ENCODE data around the gene SH3PXD2B.

SH3PXD2B gene

GRCh38 chr5:172454358-172455086 lies at the start of gene SH3PXD2B:
Gene SH3PXD2B (minus strand): TSS chr5:172454525. CDS start chr5:172454352, 173 bp downstream.
- DNase-seq (ENCODE audit: low spot score) = peak; percentile 93

DNA sequence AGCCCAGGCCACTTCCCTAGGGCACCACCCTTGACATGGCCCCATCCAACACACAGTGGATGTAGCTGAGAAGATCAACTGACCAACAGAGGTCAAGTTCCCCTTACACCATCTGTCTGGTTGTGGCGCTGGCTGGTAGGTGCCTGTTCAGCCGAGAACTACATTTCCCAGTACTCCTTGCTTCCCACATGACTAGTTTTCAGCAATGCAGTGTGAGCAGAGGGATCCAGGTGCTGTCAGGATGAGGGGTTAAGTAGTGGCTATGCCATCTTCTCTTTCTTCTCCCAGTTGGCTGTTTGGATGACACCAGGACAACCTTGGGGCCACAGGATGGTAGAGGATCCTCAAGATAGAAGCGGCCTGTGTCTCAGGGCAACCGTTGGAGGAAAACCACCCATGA lies 48.6 kb upstream of the SH3PXD2B start:
- no peak for DNase-seq (ENCODE audit: low spot score)

DNA sequence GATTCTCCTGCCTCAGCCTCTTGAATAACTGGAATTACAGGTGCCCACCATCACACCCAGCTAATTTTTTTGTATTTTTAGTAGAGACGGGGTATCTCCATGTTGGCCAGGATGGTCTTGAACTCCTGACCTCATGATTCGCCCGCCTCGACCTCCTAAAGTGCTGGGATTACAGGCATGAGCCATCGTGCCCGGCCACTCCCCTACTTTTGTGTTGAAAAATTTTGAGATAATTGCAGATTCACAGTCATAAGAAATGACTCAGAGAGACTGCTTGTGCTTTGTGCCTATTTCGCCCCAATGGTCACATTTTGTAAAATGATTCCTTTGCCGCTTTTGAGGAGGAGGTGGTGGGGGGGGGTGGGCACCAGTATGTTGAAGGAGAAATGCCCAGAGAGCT lies 48.1 kb upstream of the SH3PXD2B start:
- no peak for DNase-seq (ENCODE audit: low spot score)

GRCh38 chr5:172501708-172502320 lies 47.5 kb upstream of the SH3PXD2B start:
- DNase-seq (ENCODE audit: low spot score) = no peak

DNA sequence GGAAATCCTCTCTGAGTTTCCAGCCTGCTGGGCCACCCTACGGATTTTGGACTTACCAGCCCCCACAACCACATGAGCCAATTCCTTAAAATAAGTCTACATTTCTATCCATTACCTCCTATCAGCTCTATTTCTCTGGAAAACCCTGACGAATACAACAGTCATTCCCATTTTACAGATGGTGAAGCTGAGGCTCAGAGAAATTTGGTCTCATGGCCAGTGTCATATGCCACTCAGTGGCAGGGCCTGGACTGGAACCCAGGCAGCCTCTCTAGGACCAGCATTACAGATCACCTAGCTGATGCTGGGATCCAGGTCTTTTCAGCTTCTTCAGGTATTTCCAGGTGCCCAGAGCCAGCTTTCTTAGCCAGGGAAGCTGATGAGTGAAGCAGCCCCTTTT lies 45.0 kb upstream of the SH3PXD2B start:
- no peak for DNase-seq (ENCODE audit: low spot score)

DNA sequence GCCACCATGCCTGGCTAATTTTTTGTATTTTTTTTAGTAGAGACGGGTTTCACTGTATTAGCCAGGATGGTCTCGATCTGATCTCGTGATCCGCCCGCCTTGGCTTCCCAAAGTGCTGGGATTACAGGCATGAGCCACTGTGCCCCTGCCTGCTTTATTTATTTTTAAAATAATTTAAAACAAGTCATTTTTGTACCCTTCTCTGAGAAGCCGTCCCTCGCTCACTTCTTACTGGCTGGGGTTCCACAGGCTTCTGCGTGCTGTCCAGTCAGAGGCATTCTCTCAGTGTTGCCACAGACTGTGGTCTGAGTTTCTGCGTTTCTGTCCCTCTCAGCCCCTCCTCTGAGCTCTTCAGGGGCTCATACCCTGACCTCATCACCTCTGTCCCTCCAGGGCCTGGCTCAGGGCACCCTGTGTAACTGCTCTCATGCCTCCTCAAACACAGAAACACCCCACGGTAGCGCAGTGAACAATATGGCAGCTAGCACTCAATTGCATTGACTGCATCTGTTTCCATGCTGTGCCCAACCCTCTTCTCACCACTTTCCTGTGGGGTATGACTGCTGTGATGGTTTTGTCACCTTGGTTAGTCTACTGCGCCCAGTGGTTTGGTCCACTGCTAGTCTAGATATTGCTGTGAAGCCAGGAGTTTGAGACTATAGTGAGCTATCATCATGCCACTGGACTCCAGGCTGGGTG lies 44.3 kb upstream of the SH3PXD2B start:
- no peak for DNase-seq (ENCODE audit: low spot score)

DNA sequence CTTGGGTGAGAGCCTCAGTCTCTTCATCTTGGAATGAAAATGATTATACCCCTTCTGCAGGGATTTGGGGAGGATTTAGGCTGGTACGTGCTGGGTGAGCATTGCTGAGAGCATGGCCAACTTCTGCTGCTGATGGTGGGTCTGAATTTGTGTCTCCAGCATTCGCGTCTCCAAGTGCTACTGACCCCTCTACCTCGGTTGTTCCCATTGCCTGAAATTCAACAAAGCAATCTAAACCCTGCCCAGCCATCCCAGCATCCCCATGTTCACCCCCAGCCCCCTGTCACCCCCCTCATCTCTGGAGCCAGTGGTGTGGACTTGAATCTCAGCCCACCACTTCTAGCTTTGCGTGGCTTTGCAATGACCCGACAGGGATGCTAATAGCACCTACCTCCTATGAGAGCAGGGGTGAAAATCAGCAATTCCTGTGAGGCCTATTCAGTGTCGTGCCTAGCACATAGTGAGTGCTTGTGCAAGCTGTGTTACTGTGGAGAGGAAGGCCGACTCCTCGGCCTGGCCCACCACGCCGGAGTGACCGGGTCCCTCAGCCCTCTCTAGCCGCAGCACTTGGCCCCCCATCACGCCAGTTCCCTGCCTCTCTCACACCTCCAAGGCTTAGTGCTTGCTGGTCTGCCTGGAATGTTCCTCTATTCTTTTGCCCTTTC lies 43.4 kb upstream of the SH3PXD2B start:
- DNase-seq (ENCODE audit: low spot score) = no peak

DNA sequence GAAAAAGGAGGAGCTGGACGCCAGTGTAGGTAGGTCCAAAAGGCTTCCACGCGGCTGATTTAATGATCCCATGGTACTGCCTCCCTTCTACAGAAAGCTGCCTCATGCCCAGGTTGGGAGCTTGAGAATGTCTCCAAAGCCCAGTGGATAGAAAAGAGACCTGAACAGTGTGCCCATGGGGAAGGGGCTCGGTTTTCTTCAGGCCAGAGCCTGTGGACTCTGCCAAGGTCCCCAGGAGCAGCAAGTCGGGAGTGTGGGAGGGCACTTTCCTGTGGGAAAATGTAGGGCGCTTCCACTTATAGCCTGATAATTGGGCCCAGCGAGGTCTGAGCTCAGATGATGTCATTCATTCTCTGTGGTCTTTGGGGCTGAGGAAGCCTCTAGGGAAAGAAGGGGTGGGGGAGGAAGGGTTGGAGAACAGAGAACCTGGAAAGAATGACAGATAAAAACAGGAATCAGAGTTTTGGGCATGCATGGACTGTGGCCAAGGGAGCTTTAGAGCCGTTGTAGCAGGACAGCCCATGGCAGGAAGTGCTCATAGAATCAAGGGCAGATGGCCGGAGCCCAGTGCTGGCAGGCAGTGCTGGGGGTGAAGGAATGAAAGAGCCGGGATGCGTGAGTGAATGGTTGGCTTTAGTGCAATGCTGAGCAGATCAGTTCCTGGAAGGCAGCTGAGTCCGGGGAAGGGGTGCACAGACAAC lies 42.5 kb upstream of the SH3PXD2B start:
- DNase-seq (ENCODE audit: low spot score) = peak; percentile 61

DNA sequence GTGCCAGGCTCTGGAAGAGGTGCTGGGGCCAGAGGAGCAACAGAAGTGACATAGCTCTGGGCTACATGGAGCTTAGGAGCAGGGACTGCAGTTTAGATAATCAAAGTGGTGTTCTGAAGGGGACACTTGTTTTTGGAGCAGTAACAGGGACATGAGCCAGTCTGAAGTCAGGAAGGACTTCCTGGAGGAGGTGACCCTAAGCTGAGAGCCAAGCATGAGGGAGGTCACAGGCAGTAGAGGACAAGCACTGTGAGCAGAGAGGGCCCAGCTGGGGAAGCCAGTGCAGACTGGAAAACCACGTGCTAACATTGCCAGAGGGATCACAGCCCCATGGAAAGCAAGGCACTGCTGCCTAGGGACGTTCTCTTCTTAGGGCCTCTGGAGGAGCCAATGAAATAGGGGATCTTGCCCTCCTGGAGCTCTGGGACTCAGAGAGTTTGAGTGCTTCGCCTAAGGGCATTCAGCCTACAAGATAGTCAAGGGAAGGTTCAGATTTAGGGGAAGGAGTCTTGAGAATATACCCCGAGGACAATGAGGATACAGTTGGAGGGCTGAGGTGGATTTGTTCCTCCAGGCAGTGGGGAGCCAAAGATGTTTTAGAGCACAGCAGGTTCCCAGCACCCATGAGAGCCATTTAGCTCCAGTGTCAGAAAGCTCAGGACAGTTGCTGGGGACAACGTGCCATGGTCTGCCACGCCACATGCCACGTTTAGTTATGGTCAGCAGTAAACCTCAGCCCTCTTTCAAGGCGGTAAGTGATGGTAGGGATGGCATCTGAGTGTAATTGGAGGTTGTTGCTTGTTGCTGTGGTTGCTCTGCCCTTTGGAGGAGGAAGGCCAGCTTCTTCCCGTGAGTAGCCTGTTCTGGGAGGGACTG lies 40.5 kb upstream of the SH3PXD2B start:
- no peak for DNase-seq (ENCODE audit: low spot score)

- no peak for DNase-seq (ENCODE audit: low spot score)
Observed at GRCh38 chr5:172493906-172494305, 39.6 kb upstream of the SH3PXD2B start.

- DNase-seq (ENCODE audit: low spot score) = no peak
Observed at GRCh38 chr5:172493461-172493860, 39.1 kb upstream of the SH3PXD2B start.

DNA sequence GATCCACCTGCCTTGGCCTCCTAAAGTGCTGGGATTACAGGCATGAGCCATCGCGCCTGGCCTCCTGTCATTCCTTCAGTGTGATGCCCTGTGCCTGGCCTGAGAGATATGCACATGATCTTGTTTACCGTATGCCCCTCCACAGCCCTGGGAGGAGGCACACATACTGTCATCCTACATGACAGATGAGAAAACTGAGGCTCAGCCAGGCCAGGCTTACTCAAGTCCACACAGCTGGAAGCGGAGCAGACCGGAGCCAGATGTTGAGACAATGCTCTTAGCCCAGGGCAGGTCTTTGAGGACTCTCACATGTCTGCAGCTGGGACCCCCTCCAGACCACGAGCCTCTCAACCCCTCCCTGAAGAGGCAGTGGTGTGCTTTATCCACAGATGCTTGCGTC lies 38.7 kb upstream of the SH3PXD2B start:
- no peak for DNase-seq (ENCODE audit: low spot score)

- no peak for DNase-seq (ENCODE audit: low spot score)
Observed at GRCh38 chr5:172492097-172492840, 37.9 kb upstream of the SH3PXD2B start.

GRCh38 chr5:172491481-172491880 lies 37.2 kb upstream of the SH3PXD2B start:
- no peak for DNase-seq (ENCODE audit: low spot score)

DNA sequence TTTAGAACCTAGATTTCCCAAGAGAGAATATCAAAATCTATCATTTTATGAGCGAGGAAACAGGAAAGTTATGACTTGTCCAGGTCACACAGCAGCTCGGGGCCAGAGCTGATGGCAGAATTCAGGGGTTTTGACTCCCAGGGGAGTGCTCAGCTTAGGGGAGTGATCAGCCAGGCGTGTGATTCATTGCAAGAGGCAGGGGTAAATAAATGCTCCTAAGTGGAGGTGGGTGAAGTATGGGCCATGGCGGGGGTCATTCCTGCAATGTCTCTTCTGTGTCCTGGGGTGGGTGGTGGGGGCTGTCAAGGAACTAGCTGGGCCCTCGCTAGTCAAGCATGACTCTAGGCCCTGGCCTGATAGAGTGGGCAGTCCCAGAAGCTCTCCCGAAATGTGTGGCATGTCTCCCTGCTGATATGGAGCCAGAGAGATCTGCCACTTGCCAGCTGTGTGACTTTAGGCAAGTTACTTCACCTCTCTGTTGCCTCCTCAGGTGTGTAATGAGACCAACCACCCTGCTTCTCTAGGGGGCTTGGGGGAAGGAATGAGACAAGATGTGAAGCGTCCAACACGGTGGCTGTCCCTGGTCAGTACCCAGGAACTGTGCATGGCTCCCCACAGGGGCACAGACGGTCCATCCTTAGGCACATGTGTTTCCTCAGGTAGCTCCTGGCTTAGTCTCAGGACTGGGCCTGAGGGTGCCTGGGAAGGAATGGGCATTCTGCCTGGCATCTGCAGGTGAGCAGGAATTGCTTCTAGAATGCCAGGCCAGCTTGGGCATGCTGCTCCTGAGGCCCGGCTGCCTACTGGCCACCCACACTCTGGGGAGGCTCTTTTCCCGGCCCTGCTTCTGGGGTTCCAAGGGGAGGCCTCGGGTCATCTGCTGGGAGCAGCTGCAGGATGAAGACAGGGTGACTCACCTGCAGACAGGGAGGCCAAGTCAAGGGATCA lies 36.5 kb upstream of the SH3PXD2B start:
- no peak for DNase-seq (ENCODE audit: low spot score)

DNA sequence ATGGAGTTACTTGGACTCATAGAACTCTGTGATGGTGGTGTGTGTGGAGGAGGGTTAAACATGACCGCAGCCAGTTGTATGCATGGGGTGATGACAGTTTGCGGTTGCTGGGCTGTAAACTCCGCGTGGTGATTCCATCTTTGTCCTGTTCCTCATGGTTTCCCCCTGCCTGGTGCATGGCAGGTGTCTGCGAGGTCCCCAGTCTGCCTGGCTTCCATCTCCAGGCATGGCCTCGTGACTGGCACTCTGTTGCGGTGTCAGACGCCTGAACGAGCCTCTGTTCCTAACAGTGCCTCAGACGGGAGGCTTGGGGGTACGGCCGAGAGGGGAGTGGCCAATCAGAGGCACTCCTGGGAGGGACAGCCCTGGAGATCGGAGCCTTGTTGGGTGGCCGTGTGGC lies 33.9 kb upstream of the SH3PXD2B start:
- DNase-seq (ENCODE audit: low spot score) = no peak

DNA sequence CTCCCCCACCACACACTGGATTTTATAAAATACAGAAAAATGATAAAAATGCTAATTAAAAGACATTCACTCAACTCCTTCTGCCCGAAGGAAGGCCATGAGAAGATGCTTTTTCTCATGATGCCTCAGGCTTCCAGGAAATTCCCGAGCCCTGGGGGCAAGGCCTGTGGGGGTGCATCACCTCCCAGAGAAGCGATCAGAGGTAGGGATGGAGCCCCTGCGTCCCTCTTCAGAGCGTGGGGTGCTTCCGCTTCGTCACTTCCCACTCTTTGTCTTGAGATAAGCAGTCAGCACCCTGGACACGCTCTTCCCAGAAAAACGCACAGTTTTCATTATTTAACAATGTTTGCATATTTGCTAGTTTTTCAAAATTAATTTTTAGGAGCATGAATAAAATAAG lies 33.3 kb upstream of the SH3PXD2B start:
- DNase-seq (ENCODE audit: low spot score) = no peak

GRCh38 chr5:172486912-172487311 lies 32.6 kb upstream of the SH3PXD2B start:
- no peak for DNase-seq (ENCODE audit: low spot score)

GRCh38 chr5:172486451-172486850 lies 32.1 kb upstream of the SH3PXD2B start:
- no peak for DNase-seq (ENCODE audit: low spot score)

Measured in GM03348 (cell line).